ENCODE results near the gene IFNLR1. TPM values are rescaled to one million over a fixed set of nuclear protein-coding genes. Genes with fewer than 3 reads are reported as not detected.
A peak's percentile ranks its signal among the peaks of the same experiment; 100 is the strongest.

IFNLR1 gene
- total and polyA plus RNA-seq, 2 of the 8 experiments (the other 6 are each of a cell fraction or from before 2014, with no cell fraction given) = 6.8 to 10.1 TPM

GRCh38 chr1:24222008-24222605, 35.0 kb upstream of the IFNLR1 start:
- no peak overlapping the region for H2BK120ac ChIP-seq (replicated peaks; ENCODE audit: low read depth, low read length)
- H3K27ac ChIP-seq (ENCODE audit: low read depth, low read length) = no peak overlapping the region
- no peak overlapping the region for H2BK12ac ChIP-seq (ENCODE audit: low read depth, low read length)
- H3K56ac ChIP-seq (replicated peaks; ENCODE audit: insufficient read length, low read depth, low read length) = no peak overlapping the region
- 86% methylated on average over 9 of the region's 9 CpGs; no CpG with 5 or more reads in 1 of the 2 experiments for WGBS, 2 experiments (ENCODE audit: extremely low coverage in 1 of 2, insufficient coverage in 1 of 2, insufficient read length in 1 of 2, insufficient replicate concordance in 2 of 2, low coverage in 1 of 2, low lambda C conversion rate in 2 of 2, missing lambda C conversion rate in 1 of 2)
- H2BK5ac ChIP-seq (ENCODE audit: low read depth, low read length) = no peak overlapping the region
- H3K4ac ChIP-seq (replicated peaks; ENCODE audit: insufficient read length, low read depth, low read length) = no peak overlapping the region
- H3K4me1 ChIP-seq (replicated peaks in 1 of 4; ENCODE audit: control insufficient read depth in 3 of 4, insufficient read depth in 4 of 4, low read length in 3 of 4) = no peaks in the 10 kb centered on the region; a peak in 1 of 7 replicates
- H2AFZ ChIP-seq (ENCODE audit: low read length) = peak overlapping the region; percentile 67; the same call in 1 of the 2 replicates
- H4K5ac ChIP-seq (ENCODE audit: insufficient read length, low read depth, low read length) = no peak overlapping the region
- 0 out of 2 replicates have a peak overlapping the region, but pooled peaks have one; percentile 19 for H2BK15ac ChIP-seq (ENCODE audit: low read length)
- H3K79me1 ChIP-seq (ENCODE audit: low read depth, low read length) = no peaks in the 10 kb centered on the region
- no peak overlapping the region for H4K8ac ChIP-seq (ENCODE audit: extremely low read depth, insufficient read depth, low read length)
- FAIRE-seq (no peak), DNase-seq (ENCODE audit: low read depth in 1 of 2, low spot score in 2 of 2) (no peak)
- H3K79me2 ChIP-seq (ENCODE audit: control insufficient read depth in 1 of 2, insufficient read depth in 2 of 2, low read length in 2 of 2) = no peaks in the 10 kb centered on the region
- H3K18ac ChIP-seq (ENCODE audit: extremely low read depth, low read length) = no peak overlapping the region
- H3K9ac ChIP-seq (replicated peaks in 1 of 4; ENCODE audit: extremely low read depth in 1 of 4, low read depth in 3 of 4, low read length in 3 of 4) = no peak overlapping the region
- ChIA-PET CTCF (ENCODE audit: partially characterized antibody) (interaction anchor here (0.7 to 4.2 kb wide), 8 partner anchors 14 to 169 kb away, joined by 3 to 23 read pairs (median 6); no protein-coding TSS in a partner anchor), POLR2A (ENCODE audit: partially characterized antibody) (interaction anchor here (0.7 kb wide), 1 partner anchor 10 kb away, joined by 3 read pairs; no protein-coding TSS in a partner anchor)
- no peak overlapping the region for H2BK20ac ChIP-seq (ENCODE audit: low read length)
- no peak overlapping the region for H2AK5ac ChIP-seq (ENCODE audit: low read depth, low read length)
- no peak overlapping the region for H3K14ac ChIP-seq (ENCODE audit: insufficient read length)
- H3K9me3 ChIP-seq (ENCODE audit: insufficient read depth in 2 of 2, low read depth in 1 of 2, low read length in 1 of 2) = no peaks in the 10 kb centered on the region
- no peaks in the 10 kb centered on the region for H4K20me1 ChIP-seq (replicated peaks in 1 of 2; ENCODE audit: control insufficient read depth in 1 of 2, insufficient read depth in 2 of 2, low read length in 2 of 2)
- H3K4me3 ChIP-seq (ENCODE audit: extremely low read depth in 1 of 4, insufficient read depth in 2 of 4, low read depth in 3 of 4, low read length in 4 of 4) = no peak overlapping the region
- no peak overlapping the region for H4K91ac ChIP-seq (replicated peaks; ENCODE audit: insufficient read length, low read length)
- no peaks in the 10 kb centered on the region for H3K23me2 ChIP-seq (ENCODE audit: low read depth, low read length)
- H3K36me3 ChIP-seq (ENCODE audit: control insufficient read depth in 2 of 4, insufficient read depth in 4 of 4, low read length in 3 of 4) = no peaks in the 10 kb centered on the region
- no peak overlapping the region for H3K4me2 ChIP-seq (ENCODE audit: insufficient read depth in 1 of 2, low read depth in 2 of 2, low read length in 2 of 2)
- no peak overlapping the region for H3K23ac ChIP-seq (ENCODE audit: insufficient read length)
- no peaks in the 10 kb centered on the region; a peak in 1 of 7 replicates for H3K27me3 ChIP-seq (replicated peaks in 1 of 4; ENCODE audit: control insufficient read depth in 3 of 4, extremely low read depth in 1 of 4, insufficient read depth in 3 of 4, low read length in 3 of 4)
- TF ChIP-seq ASH2L (IDR thresholded peaks at IDR 0.05; ENCODE audit: low read length) (no peak), RFX5 (IDR thresholded peaks at IDR 0.05; ENCODE audit: borderline replicate concordance, low read depth, low read length) (no peak), POLR2A (IDR thresholded peaks at IDR 0.05; ENCODE audit: control extremely low read depth in 1 of 2, low read depth in 2 of 2, low read length in 2 of 2) (no peak), TBP (IDR thresholded peaks at IDR 0.05; ENCODE audit: low read depth, low read length) (no peak), ATF3 (IDR thresholded peaks at IDR 0.05; ENCODE audit: insufficient read depth, low read depth, low read length) (no peak), EP300 (IDR thresholded peaks at IDR 0.05; ENCODE audit: borderline replicate concordance in 1 of 2, low read depth in 2 of 2, low read length in 2 of 2) (no peak), YY1 (IDR thresholded peaks at IDR 0.05; ENCODE audit: low read depth, low read length) (no peak), TAF7 (optimal IDR thresholded peaks at IDR 0.05; ENCODE audit: borderline replicate concordance, low read depth, low read length) (no peak), CBX5 (IDR thresholded peaks at IDR 0.05; ENCODE audit: low read depth, low read length) (no peak), ZNF274 (IDR thresholded peaks at IDR 0.05; ENCODE audit: borderline replicate concordance, extremely low read depth, low read length) (no peak), FOSL1 (IDR thresholded peaks at IDR 0.05; ENCODE audit: insufficient read depth, low read depth, low read length) (no peak), POU5F1 (IDR thresholded peaks at IDR 0.05; ENCODE audit: low read depth, low read length) (no peak), KDM1A (IDR thresholded peaks at IDR 0.05; ENCODE audit: borderline replicate concordance, low read length) (no peak)

Data from H1 (cell line).